IPS DF 19.7 (cell line): ENCODE results near the gene SCD.

Experiments used
- DNase-seq: peaks from one replicate; pipeline ENCODE4 v3.0.0-alpha.2; 2013; ENCODE audit warnings: low read depth, low spot score

The SCD gene

DNA sequence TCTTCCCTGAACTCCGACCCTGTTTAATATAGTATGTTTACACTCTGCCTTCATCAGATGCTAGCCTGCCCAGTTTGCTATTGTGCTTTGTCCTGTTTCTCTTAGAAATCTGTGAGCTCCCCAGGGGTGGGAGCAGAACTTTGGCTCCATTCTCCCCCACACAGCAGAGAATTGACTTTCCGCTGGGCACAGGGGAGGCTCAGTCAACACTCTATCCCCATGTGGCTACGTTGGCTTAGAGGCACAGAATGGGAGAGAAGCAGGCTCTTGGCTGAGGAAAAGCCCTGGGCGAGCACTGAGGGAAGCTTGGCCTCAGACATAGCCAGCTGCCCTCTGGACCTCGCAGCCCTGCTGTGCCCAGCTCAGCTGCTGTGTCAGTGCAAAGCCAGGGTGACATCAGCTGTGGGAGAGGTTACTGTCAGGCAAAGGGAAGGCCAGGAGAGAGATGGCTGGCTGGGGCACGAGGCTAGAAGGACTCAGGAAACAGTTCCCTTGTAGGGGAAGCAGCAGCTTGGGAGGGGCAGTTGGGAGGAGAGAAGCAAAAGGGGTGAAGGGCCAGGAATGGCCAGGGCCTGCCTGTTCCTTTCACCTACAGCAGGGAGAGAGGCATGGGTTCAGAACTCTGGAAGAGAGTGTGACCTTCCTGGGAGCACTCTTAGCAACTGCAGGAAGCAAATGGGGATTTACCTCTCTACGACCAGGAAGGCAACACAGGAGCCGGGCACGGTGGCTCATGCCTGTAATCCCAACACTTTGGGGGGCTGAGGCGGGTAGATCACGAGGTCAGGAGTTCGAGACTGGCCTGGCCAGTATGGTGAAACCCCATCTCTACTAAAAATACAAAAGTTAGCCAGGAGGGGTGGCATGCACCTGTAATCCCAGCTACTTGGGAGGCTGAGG lies 5.8 kb upstream of the SCD start:
- DNase-seq = no peak

DNA sequence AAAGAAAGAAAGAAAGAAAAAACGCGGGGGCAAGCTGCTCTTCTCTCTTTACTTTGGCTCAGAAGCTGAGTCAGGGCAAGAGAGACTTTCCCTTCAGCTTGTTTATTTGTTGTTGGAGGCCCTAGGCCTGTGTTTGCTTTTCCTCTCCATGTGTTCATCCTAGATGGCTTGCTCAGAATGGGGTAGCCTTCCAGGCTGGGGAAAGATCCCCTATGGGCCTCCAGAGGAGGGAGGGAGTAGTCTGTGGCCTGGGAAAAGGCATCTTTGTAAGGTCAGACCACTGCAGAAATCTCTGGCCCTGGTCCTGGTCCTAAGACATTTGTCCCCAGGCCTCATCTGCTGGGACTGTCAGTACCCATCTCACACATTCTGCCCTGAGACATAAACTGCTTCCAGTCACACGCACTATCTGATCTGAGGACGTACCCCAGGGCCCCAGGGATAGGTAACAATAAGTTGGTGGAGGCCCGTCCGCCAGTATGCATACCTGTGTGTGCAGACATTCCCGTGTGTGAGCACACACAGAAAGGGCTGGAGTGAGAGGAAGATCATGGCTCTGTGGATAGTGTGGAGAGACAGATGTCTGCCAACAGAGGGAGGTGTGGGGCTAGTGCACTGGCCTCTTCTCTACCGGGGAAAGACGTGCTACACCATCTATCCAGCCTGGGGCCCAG lies 4.9 kb upstream of the SCD start:
- no peak for DNase-seq

DNA sequence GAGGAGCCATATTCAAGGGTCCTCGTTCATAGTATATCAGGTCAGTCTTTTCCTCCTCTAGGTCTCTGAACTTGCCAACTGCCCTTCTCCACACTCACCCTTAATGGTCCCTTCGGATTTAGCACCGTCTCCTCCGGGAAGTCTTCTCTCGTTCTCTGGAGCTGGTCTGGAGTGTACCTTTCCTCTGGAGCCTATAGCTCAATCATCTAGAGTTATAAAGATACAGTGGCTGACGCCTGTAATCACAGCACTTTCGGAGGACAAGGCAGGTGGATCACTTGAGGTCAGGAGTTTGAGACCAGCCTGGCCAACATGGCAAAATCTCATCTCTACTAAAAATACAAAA lies 4.4 kb upstream of the SCD start:
- DNase-seq = no peak

DNA sequence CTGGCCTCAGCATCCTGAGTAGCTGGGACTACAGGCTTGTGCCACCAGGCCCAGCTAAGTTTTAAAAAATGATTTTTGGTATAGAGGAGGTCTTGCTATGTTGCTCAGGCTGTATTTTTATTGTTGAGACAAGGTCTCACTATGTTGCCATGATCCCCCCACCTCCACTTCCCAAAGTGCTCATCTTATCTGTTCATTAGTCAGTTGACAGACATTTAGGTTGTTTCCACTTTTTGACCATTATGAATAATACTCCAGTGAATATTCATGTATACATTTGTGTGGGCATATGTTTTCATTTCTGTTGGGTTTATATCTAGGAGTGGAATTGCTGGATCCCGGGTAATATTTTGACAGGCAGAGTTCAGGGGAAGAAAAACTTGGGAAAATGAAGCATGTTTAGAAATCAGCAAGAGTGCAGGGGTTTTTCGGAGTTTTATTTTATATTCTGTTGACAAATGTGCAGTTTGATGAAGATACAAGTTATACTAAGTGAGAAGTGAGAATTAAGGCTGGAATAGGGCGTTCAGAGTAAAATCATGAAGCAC lies 2.7 kb upstream of the SCD start:
- no peak for DNase-seq

DNA sequence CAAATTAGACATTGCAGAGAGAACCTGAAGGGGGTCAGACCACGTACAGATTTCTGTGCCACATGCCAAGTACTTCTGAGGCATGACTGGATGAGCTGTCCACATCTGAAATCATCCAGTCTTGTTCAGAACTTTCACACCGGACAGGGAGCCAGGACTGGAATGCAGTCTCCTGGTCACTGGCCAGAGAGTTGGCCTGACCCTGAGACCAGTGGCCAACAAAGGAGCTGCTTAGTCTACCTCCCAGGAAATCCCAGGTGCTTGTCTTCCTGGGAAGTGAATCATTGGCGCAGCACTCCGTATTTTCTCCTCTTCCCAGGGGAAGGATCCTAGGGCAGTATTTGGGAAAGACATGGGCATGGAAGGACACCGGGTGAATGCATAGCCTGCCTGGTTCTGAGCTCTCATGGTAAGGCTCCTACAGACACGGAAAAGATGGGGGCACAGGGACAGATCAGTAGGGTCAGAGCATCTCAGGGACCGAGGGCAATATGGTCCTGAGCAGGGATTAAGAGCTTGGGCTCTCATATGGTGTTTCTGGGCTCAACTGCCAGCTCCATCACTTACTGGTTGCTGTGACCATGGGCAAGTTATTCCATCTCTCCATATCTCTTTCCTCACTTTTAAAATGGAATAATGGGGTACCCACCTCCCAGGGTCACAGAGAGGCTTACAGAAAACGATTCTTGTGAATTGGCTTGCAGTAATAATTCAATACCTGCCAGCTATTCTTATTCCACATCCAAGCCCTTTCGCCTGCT lies 1.3 kb upstream of the SCD start:
- DNase-seq = no peak

DNA sequence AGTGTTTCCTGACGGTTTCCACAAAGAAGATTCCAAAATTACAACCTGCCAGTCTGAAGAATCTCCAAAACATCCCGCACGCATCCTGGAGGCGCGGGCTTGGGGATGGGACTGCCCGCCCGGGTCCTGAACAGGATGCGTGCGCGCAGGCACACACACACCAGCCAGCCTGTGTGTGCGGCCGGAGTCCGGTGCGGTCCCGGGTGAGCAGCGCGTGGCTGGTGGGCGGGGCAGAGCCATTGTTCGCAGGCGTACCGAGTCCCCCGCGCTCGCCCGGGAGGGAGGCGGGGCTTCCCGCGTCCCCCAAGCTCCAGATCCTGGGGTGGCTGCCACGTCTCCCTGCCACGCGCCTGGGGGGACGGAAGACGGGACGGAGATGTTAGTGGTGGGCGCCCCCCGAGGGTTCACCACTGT lies 675 bp upstream of the SCD start:
- no peak for DNase-seq

DNA sequence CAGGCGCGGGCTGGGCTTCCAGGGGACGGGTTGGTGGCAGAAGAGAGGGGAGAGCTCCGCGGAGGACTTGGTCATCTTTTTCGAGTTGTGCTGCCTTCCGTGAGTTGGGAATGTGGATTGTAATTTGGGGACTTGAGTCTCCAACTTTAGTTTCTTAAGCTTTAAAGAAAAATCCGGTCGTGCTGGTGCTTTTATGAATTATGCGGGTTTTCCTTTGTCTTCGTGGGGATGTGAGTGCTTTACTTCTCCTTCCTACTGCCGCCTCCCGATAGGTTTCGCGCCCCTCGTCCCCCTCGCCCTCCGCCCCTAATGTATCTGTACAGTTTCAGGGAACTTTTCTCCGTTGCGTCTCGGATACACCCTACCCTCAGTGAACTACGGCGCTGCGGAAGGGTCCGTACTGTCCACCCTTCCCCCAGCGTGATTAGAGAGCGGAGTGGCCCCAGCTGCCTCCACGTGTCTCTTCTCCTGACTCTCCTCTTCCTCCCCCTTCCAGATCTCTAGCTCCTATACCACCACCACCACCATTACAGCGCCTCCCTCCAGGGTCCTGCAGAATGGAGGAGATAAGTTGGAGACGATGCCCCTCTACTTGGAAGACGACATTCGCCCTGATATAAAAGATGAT lies 649 bp downstream of the SCD start:
- DNase-seq = no peak

DNA sequence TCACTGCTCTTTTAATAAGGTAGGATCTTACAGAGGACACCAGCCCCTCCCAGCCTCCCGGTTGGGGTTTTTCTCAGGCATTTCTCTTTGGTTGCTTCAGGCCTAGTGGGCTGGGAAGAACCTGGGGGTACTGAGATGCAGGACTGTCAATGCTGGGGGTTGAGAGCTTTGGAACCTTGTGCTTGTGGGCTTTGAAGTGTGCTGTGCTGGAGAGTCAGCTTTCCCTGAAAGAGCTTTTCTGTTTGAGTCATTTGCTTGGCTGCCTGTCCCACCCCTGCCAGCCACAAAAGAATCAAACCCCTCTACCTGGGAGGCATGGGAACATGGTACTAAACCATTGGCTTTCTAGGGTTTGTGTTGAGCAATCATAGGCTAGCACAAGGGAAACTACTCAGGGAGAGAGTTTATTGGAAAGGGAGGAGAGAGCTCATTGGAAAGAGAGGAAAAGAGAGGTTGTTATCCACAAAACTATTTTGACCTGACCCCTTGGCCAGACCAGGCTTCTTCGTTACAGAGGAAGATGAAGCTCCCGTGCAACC lies 1.4 kb downstream of the SCD start:
- DNase-seq = no peak

DNA sequence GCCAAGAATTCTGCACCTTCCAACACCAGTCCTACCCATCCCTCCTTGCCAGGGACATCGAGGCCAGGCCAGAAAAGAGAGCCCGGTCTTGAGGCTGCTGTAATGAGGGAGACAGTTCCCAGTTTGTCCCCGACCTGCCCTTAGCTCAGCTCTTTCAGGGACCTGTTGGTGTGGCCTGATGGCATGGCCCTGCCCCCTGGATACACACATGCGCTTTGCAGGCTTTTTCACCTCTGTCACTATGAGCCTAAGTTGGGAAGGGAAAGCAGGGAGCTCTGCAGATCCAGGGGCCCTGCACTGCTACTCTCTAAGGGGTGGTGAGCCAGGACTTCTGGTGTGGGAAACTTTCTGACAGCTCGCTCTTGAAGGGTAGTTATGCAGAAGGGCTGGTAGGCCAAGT lies 2.1 kb downstream of the SCD start:
- no peak for DNase-seq

DNA sequence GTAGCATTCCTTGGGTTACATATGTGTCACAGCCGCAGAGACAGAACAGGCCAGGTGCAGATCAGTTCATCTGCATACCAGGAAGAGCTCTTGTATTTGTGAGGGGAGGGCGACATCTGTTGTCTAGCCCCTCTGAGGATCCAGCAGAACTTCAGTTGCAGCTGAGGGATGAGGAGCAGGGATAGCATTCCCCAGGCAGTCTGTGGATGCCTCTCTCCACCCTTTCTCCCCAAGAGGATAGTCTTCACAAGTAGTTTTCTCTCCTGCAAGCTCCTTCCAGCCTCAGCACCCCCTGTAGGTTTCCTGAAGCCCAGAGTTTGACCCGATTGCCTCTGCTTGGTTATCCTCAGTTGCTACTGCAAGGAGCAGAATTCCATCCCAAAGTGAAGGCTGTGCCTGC lies 2.6 kb downstream of the SCD start:
- no peak for DNase-seq

DNA sequence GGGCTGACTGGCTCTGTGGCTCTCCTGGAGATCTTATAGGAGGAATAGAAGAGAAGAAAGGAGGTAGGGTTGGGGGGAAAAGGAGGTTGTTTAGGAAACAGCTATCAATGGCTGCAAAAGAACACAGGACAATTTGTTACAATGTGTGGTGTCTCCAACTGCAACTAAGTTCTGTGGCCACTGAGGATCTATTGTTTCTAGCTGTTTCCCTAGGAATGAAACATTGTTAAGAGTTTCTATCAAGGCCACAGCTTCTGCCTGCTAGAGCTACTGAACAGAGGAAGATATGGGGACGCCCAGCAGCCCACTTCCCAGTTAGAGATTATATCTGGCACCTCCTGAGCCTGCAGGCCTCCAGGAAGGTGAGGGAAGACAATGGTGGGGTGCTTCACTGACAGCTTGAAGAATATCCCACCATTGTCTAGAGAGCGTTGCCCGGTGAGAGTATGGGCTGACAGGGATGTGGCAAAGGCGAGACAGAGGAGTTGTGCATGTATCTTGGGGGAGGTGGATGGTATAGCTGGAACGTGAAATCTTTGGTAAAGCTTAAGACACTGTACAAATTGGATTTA lies 4.0 kb downstream of the SCD start:
- DNase-seq = no peak

DNA sequence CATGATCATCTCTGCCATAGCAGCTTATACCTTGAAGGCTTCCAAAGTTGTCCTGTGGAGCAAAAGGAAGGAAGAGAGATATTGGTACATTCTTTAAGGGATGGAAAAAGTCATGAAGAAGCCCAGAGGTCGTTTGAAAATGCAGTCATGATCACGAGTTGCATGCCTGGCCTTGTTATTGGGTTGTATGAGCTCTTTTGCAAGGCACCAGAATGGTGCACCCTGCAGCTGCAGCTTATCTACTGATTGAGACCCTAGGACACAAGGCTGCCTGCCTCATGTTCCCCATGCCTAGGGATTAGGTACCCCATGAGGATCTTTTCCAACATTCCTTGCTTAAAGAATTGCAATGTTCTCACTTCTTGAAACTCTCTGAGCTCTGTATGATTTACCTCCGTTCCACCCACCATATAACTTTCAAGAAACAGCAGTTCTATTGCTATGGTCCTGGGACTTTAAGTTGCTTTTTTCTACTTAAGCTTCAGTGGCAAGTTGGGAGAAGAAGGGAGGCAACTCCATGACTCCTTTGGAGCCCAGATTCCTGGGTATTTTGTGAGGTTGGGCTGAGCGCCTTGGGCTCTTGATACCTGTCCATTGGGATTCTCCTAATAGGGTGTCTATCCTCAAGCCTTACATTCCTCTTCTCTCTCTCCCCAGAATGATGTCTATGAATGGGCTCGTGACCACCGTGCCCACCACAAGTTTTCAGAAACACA lies 6.9 kb downstream of the SCD start:
- no peak for DNase-seq

DNA sequence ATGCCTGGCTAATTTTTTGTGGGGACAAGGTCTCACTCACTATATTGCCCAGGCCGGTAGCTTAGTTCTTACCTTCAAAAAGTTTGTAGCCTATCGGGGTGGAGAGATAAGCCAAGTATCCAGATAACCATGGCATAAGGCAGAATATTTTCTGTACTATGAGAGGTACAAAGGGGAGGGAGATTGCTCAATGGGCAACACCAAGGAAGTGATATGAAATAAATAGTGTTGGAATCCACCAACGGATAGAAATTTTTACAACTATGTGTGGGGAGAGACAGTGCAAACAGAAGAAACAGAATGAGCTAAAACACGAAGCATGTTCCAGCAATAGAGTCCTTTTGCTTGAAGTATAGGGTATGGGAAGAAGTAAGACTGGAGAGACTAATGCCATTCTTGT lies 8.1 kb downstream of the SCD start:
- no peak for DNase-seq

DNA sequence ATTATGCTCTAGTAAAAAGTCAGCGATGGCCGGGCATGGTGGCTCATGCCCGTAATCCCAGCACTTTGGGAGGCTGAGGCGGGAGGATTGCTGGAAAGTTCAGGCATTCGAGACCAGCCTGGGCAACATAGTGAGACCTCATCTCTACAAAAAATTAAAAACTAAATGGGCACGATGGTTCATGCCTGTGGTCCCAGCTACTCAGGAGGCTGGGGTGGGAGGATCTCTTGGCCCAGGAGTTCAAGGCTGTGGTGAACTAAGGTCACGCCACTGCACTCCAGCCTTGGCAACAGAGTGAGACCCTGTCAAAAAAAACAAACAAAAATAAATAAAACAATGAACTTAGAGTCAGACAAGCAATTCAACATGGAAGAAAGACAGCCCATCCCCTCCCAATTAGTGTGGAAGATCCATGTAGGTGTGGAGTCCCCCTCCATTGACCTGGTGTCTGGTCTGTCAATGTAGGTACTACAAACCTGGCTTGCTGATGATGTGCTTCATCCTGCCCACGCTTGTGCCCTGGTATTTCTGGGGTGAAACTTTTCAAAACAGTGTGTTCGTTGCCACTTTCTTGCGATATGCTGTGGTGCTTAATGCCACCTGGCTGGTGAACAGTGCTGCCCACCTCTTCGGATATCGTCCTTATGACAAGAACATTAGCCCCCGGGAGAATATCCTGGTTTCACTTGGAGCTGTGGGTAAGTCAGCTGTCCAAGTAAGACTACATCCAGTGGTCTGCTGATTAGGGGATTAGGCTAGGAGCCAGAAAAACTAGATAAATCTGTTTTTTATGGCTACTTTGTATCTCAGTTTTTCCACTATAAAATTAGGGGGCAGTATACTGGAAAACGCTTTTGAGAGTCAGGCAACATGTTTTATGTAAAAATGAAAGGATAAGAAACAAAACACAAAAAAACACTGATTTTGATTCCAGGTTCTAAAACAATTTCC lies 9.3 kb downstream of the SCD start:
- DNase-seq = no peak

DNA sequence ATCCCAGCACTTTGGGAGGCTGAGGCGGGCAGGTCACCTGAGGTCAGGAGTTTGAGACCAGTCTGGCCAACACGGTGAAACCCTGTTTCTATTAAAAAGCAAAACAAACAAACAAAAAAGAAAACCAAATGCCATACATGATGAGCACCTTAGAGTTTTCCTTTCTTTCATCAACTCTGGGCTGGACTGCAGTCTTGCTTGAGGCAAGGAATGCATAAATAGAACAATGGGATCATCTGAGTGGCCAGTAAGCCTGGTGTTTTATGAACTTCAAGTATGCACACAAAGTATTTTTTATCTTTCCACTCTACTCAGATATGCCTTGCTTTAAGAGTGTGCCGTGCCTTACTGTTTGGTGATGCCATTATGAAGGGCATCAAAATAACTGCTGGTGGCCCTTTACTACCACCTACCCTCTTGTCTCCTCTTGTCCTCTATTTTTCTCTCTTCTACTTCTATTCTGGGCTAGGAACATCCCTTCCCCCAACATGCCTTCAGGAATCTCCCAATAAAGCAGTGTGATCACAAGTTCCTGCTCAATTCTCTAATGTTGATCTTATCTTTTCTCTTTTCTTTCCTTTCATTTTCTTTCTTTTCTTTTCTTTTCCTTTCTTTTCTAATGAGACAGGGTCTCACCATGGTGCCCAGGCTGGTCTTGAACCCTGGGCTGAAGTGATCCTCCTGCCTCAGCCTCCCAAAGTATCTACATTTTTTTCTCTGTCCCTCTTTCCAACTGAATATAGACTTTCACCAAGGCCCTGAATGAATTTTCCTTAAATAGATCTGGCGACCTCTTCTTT lies 10.2 kb downstream of the SCD start:
- DNase-seq = no peak

DNA sequence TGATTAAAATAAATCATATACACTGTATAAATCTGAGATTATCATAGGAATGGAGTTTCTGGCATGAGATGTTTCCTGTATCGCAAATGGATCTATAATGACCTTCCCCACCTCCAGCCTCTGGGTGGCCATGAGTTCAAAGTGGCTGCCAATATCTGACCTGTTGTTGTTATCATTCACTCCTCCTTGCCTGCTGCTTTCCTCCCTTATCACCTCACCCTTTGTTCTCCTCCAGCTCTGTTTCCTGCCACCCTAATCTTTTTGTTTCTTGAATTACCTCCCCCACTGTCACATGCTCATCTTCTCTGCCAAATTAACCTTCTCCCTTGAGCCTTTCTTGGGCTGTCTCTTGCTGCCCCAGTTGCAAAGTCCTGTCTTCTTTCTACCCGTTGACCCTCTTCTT lies 12.0 kb downstream of the SCD start:
- no peak for DNase-seq

DNA sequence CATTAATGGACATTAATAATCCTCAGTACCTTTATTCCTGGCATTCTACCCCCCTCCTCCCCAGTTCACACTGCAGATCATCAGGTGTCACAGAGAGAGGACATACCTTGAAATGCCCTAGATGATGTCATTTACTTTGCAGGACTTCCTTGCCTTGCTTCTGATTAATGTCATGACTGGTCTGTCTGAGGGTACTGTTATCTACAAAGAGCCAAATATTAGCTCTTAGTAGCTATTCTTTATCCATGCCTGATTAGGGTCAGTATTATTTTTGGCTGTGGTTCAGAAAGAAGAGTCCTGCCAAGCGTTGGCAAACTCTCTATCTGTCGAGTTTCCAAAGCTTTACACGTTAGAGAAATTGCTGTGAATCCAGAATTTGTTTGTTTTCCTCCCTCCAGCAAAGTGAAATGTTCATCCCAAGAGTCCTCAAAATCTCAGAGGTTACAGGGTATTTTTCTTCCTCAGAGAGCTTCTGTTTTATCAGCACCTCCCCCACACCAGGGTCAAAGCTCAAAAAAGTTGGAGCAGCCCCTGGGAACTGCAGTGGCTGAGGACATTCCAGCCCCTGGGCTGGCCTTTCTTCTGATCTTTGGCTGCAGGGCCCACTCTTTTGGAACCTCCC lies 12.6 kb downstream of the SCD start:
- DNase-seq = no peak

DNA sequence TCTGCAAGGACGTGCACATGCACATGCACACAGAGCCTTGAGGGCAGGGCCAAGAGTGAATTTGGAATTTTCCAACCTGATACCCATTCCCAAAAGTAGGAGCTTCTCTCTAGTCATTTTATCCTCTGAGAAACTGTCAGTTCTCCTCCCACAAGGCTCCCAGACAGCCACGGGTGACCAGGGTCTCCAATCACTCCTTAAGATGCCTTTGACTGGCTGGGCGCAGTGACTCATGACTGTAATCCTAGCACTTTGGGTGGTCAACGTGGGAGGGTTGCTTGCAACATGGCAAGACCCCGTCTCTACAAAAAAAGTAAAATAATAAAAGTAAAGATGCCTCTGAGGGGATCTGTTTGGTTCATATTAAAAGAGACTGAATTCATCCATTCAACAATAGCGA lies 13.2 kb downstream of the SCD start:
- no peak for DNase-seq
